ENCODE data around the gene TMED4. TPM values are rescaled to one million over a fixed set of nuclear protein-coding genes. Genes with fewer than 3 reads are reported as not detected.
"Not testable (repeated sequence)": the region's sequence is repeated elsewhere in the genome, so short reads cannot be mapped to it uniquely, and the experiment has no call there.

TMED4 gene
- total RNA-seq, 1 donor from 2014 or later = 78.4 TPM

- H3K4me3 Mint-ChIP-seq; H3K36me3 Mint-ChIP-seq (ENCODE audit: low read depth); intact Hi-C loops (cut with micrococcal nuclease); H3K27ac Mint-ChIP-seq; H3K9me3 Mint-ChIP-seq; DNase-seq; H3K4me1 Mint-ChIP-seq: not testable (repeated sequence)
- H3K27me3 Mint-ChIP-seq = peaks cover 29% of the 10 kb centered on the region
Measured at GRCh38 chr7:44597181-44597580, 15.2 kb upstream of the TMED4 start.

DNA sequence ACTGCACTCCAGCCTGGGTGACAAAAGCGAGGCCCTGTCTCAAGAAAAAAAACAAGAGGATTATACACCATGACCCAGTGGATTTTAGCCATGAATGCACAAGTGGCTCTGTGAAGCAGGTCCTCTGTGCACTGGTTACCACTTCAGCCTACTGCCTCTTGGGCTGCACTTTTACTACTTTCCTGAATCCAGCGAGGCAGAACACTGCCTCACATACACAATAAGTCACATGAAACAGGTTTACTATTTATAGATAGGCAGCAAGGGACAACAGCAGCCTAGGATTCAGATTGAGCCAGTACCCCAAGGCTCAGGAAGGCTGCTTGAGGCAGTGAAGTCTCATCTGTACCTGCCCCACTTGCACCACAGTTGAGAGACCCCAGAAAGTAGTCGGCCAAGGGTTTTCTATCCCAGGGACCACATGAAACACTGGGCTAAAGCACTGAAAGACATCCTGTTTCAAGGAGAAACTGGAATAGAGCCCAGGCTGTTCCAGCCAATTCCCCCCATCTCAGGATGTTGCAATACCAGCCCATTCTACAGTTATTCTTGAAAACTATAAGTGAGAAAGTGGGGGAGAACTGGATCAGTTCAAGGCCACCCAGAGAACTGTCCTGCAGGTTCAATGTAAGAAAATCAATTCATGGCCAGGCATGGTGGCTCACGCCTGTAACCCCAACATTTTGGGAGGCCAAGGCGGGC lies 14.1 kb upstream of the TMED4 start:
- Mint-ChIP-seq H3K36me3 (ENCODE audit: low read depth) (no peaks in the 10 kb centered on the region), H3K4me1 (peaks cover 2% of the 10 kb centered on the region), H3K4me3 (no peak overlapping the region), H3K27me3 (peaks cover 23% of the 10 kb centered on the region), H3K9me3 (no peaks in the 10 kb centered on the region), H3K27ac (no peak overlapping the region)
- no peak for DNase-seq
- intact Hi-C loops (cut with micrococcal nuclease) = no loop called here

DNA sequence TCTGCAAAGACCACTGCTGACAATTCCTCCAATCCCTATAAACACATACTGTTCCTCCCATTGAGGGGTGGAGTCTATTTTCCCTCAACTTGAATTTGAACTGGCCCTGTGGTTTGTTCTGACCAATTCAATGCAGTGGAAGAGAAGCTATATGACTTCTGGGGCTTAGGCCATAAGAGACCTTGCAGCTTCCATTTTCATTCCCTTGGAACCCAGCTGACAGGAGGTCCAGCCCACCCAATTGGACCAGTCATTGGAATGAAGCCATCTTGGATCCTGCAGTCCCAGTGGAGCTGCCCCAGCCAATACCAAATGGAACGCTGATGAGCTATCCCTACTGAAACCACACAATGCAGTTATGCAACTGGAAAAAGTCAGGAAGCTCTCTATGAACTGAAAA lies 8.9 kb upstream of the TMED4 start:
- no peak overlapping the region for H3K4me3 Mint-ChIP-seq
- H3K9me3 Mint-ChIP-seq = no peaks in the 10 kb centered on the region
- H3K36me3 Mint-ChIP-seq (ENCODE audit: low read depth) = no peaks in the 10 kb centered on the region
- intact Hi-C loops (cut with micrococcal nuclease) = no loop called here
- DNase-seq = no peak
- no peak overlapping the region for H3K27ac Mint-ChIP-seq
- H3K27me3 Mint-ChIP-seq = peaks cover 13% of the 10 kb centered on the region
- H3K4me1 Mint-ChIP-seq = peaks cover 12% of the 10 kb centered on the region

- Mint-ChIP-seq H3K4me1 (peaks cover 15% of the 10 kb centered on the region), H3K27me3 (peaks cover 3% of the 10 kb centered on the region), H3K9me3 (no peaks in the 10 kb centered on the region), H3K36me3 (ENCODE audit: low read depth) (no peaks in the 10 kb centered on the region), H3K27ac (no peak overlapping the region), H3K4me3 (no peak overlapping the region)
- DNase-seq = peak; percentile 90
- intact Hi-C loops (cut with micrococcal nuclease) = loop anchor here (1.0 to 2.0 kb wide), 3 partner anchors 259 to 549 kb away; no protein-coding TSS in a partner anchor
Measured at GRCh38 chr7:44587843-44588711, 6.0 kb upstream of the TMED4 start.

GRCh38 chr7:44583146-44583865 lies 1.3 kb upstream of the TMED4 start:
- peak overlapping the region; percentile 92 for H3K27ac Mint-ChIP-seq
- H3K9me3 Mint-ChIP-seq = no peaks in the 10 kb centered on the region
- no peak for DNase-seq
- peaks cover 32% of the 10 kb centered on the region for H3K36me3 Mint-ChIP-seq (ENCODE audit: low read depth)
- intact Hi-C loops (cut with micrococcal nuclease) = loop anchor here (2.0 to 5.0 kb wide), 5 partner anchors 55 to 527 kb away; partner anchors contain the start of genes MYO1G, NUDCD3, POLM and TBRG4
- peak overlapping the region; percentile 92 for H3K4me3 Mint-ChIP-seq
- H3K4me1 Mint-ChIP-seq = peaks cover 38% of the 10 kb centered on the region
- peaks cover 4% of the 10 kb centered on the region for H3K27me3 Mint-ChIP-seq

GRCh38 chr7:44580945-44581878 lies 819 bp downstream of the TMED4 start:
- H3K27ac Mint-ChIP-seq = peak overlapping the region; percentile 92
- DNase-seq = peak; percentile 87
- intact Hi-C loops (cut with micrococcal nuclease) = loop anchor here (5.0 kb wide), 2 partner anchors 89 to 499 kb away; partner anchors contain the start of genes NUDCD3 and POLM
- H3K9me3 Mint-ChIP-seq = no peaks in the 10 kb centered on the region
- H3K36me3 Mint-ChIP-seq (ENCODE audit: low read depth) = peaks cover 38% of the 10 kb centered on the region
- H3K4me1 Mint-ChIP-seq = peaks cover 36% of the 10 kb centered on the region
- H3K4me3 Mint-ChIP-seq = peak overlapping the region; percentile 92
- H3K27me3 Mint-ChIP-seq = peaks cover 4% of the 10 kb centered on the region

GRCh38 chr7:44576228-44576627 lies 5.8 kb downstream of the TMED4 start:
- Mint-ChIP-seq H3K27ac (peak overlapping the region; percentile 64), H3K9me3 (no peaks in the 10 kb centered on the region), H3K4me3 (peak overlapping the region; percentile 42), H3K36me3 (ENCODE audit: low read depth) (peaks cover 71% of the 10 kb centered on the region), H3K27me3 (no peaks in the 10 kb centered on the region), H3K4me1 (peaks cover 47% of the 10 kb centered on the region)
- DNase-seq = no peak
- intact Hi-C loops (cut with micrococcal nuclease) = no loop called here

- H3K9me3 Mint-ChIP-seq = no peaks in the 10 kb centered on the region
- peaks cover 37% of the 10 kb centered on the region for H3K4me1 Mint-ChIP-seq
- intact Hi-C loops (cut with micrococcal nuclease) = loop anchor here (2.0 kb wide), 1 partner anchor 32 kb away; the partner anchor contains the start of gene OGDH
- peak overlapping the region; percentile 92 for H3K4me3 Mint-ChIP-seq
- H3K36me3 Mint-ChIP-seq (ENCODE audit: low read depth) = peaks cover 70% of the 10 kb centered on the region
- H3K27ac Mint-ChIP-seq = peak overlapping the region; percentile 96
- DNase-seq = no peak
- no peaks in the 10 kb centered on the region for H3K27me3 Mint-ChIP-seq
Measured at GRCh38 chr7:44575054-44575453, 7.0 kb downstream of the TMED4 start.

DNA sequence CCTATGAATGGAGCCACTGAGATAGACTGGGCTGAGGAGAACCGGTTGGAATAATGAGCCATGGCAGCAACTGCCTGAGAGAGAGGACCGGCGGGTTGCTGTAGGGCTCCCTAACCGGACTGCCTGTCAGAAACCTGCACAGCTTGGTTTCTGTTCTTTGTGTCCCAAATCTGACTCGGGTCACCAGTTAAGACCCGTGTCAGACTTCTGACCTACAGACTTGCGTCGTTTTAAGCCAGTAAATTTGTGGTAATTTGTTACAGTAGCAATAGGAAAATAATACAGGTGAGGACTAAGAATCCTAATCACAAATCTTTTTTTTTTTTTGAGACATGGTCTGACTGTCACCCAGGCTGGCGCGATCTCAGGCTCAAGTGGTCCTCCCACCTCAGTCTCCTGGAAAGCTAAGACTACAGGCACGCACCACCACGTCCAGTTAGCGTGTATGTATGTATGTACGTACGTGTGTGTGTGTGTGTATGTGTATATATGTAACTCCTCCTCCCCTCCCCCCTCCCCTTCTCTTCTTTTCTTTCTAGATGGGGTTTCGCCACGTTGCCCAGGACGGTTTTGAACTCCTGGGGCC lies 7.7 kb downstream of the TMED4 start:
- intact Hi-C loops (cut with micrococcal nuclease) = loop anchor here (1.0 to 2.0 kb wide), 2 partner anchors 8 to 32 kb away; partner anchors contain the start of genes OGDH and TMED4
- Mint-ChIP-seq H3K4me1 (peaks cover 31% of the 10 kb centered on the region), H3K36me3 (ENCODE audit: low read depth) (peaks cover 70% of the 10 kb centered on the region), H3K9me3 (no peaks in the 10 kb centered on the region), H3K4me3 (peak overlapping the region; percentile 92), H3K27me3 (no peaks in the 10 kb centered on the region), H3K27ac (peak overlapping the region; percentile 96)
- no peak for DNase-seq

DNA sequence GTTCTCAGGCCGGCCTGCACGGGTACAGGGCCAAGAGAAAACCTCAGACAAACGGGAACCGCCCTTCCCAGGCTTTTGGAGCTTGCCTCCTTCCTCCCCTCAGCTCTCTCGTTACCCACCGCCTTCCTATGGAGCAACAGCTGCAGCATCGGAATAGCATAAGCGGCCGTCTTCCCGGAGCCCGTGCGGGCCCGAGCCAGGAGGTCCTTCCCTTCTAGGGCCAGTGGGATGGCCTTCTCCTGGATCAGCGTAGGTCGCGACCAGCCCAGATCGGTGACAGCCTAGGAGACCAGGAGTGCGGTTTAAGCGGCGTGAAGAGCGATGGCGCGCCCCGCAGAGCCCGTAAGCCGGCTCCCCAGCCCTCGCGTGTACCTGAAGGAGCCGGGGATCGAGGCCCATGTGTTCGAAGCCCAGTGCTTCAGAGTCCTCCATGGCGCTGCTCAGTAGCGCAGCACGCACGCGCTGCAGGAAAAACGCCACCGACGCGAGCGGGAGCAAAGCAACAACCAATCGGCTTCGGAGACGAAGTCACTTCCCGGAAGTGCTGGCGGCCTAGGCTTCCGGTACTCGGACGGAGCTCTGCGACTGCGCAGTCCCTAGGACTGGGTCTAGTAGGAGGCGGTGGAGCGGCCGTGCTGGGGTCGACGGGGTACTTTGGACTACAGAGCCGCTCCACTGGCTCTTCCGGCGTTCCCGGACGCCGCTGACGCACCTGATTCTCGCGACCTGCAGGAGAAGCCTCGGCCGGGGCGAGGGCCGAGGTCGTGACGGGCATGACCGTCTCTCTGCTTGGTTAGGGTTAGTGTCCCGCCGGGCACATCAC lies 8.4 kb downstream of the TMED4 start, which contains the start of gene DDX56:
DDX56 (minus strand) TSS at position 445 of the 823 bp plus-strand sequence; CDS start at position 432, 13 bp downstream.
- peak; percentile 98 for DNase-seq
- Mint-ChIP-seq H3K36me3 (ENCODE audit: low read depth) (peaks cover 70% of the 10 kb centered on the region), H3K4me1 (peaks cover 30% of the 10 kb centered on the region), H3K27me3 (no peaks in the 10 kb centered on the region), H3K9me3 (no peaks in the 10 kb centered on the region), H3K27ac (peak within 1 kb of the TSS; percentile 96), H3K4me3 (peak within 1 kb of the TSS; percentile 92)
- intact Hi-C loops (cut with micrococcal nuclease) = loop anchor here (1.0 to 2.0 kb wide), 3 partner anchors 9 to 311 kb away; partner anchors contain the start of genes OGDH, PURB and TMED4

DNA sequence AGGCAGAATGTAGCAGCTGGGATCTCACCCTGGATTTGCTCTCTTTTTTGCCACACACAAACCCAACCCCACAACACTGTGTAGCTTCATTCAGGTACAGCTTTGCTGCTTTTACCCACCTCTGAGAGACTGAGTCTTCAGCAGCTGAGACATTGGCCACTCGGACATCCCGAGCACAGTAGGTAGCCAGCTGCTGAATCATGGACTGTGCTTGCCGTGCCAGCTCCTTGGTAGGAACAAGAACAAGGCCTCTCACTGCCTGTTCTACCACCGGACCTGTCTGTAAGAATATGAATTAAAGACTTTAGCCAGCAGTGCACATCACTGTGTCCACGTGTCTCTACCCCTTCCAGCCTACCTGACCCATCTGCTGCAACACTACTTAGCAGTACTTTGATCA lies 9.3 kb downstream of the TMED4 start:
- intact Hi-C loops (cut with micrococcal nuclease) = loop anchor here (2.0 kb wide), 1 partner anchor 312 kb away; the partner anchor contains the start of gene PURB
- no peak for DNase-seq
- H3K27ac Mint-ChIP-seq = peak overlapping the region; percentile 96
- H3K36me3 Mint-ChIP-seq (ENCODE audit: low read depth) = peaks cover 68% of the 10 kb centered on the region
- H3K27me3 Mint-ChIP-seq = no peaks in the 10 kb centered on the region
- peak overlapping the region; percentile 92 for H3K4me3 Mint-ChIP-seq
- H3K4me1 Mint-ChIP-seq = peaks cover 27% of the 10 kb centered on the region
- no peaks in the 10 kb centered on the region for H3K9me3 Mint-ChIP-seq

All from activated CD4-positive, alpha-beta T cell treated with anti-CD3 and anti-CD28 coated beads, Interleukin-2, amount 10 ng/mL, durations not matched to agents 24 days and 14 days (primary cell).